SK-N-SH treated with all-trans-retinoic acid at 6 μM for 48 hours (cell line): Measurements from ENCODE around the gene TRAF7.

Experiments
- ATAC-seq: fragments of 200-7000 bp; cut with Tn5 transposase; 3 replicates; pipeline ENCODE4 v1.9.1; 2020; ENCODE audit warnings: mild to moderate bottlenecking, moderate library complexity
- ARNTL ChIP-seq: fragments of 450-650 bp; formaldehyde crosslinking; IDR thresholded peaks from 2 replicates; pipeline ENCODE4 v1.5.0; 2020; ENCODE audit warnings: low read depth, mild to moderate bottlenecking, moderate library complexity, borderline replicate concordance
- BACH2 ChIP-seq: fragments of 250-450 bp; sonication (Bioruptor Pico); IDR thresholded peaks from 2 replicates; pipeline ENCODE4 v1.9.0; 2021; ENCODE audit warnings: mild to moderate bottlenecking, borderline replicate concordance
- CREB5 ChIP-seq: fragments of 250-450 bp; sonication (Bioruptor Pico); IDR thresholded peaks from 2 replicates; pipeline ENCODE4 v1.5.1; 2020; ENCODE audit warnings: low read depth, mild to moderate bottlenecking, moderate library complexity
- CSDC2 ChIP-seq: fragments of 250-450 bp; sonication (Bioruptor Pico); IDR thresholded peaks from 2 replicates; pipeline ENCODE4 v1.5.0; 2020; ENCODE audit warnings: mild to moderate bottlenecking, moderate library complexity
- ESRRG ChIP-seq: fragments of 250-450 bp; sonication (Bioruptor Pico); IDR thresholded peaks from 2 replicates; pipeline ENCODE4 v1.6.1; 2021; ENCODE audit warnings: mild to moderate bottlenecking
- GLIS3 ChIP-seq: fragments of 250-450 bp; sonication (Bioruptor Pico); IDR thresholded peaks from 2 replicates; pipeline ENCODE4 v1.5.0; 2020; ENCODE audit warnings: mild to moderate bottlenecking, moderate library complexity
- ISL1 ChIP-seq: fragments of 250-450 bp; sonication (Bioruptor Pico); IDR thresholded peaks from 2 replicates; pipeline ENCODE4 v2.1.2; 2022; ENCODE audit warnings: mild to moderate bottlenecking, moderate library complexity
- PATZ1 ChIP-seq: fragments of 250-450 bp; sonication (Bioruptor Pico); IDR thresholded peaks from 2 replicates; pipeline ENCODE4 v1.8.0; 2020; ENCODE audit warnings: mild to moderate bottlenecking, moderate library complexity, borderline replicate concordance
- PPARA ChIP-seq: fragments of 250-450 bp; sonication (Bioruptor Pico); IDR thresholded peaks from 2 replicates; pipeline ENCODE4 v1.5.0; 2020; ENCODE audit warnings: mild to moderate bottlenecking, borderline replicate concordance
- SNAI2 ChIP-seq: fragments of 250-450 bp; sonication (Bioruptor Pico); IDR thresholded peaks from 2 replicates; pipeline ENCODE4 v1.5.0; 2020; ENCODE audit warnings: mild to moderate bottlenecking, moderate library complexity
- TCF4 ChIP-seq: fragments of 250-450 bp; sonication (Bioruptor Pico); IDR thresholded peaks from 2 replicates; pipeline ENCODE4 v1.8.0; 2021; ENCODE audit warnings: mild to moderate bottlenecking, moderate library complexity, borderline replicate concordance
- TOX ChIP-seq: fragments of 250-450 bp; sonication (Bioruptor Pico); IDR thresholded peaks from 2 replicates; pipeline ENCODE4 v1.8.0; 2021; ENCODE audit warnings: mild to moderate bottlenecking, moderate library complexity, borderline replicate concordance
- ZC3H10 ChIP-seq: fragments of 250-450 bp; sonication (Bioruptor Pico); IDR thresholded peaks from 2 replicates; pipeline ENCODE4 v1.5.1; 2021; ENCODE audit warnings: mild to moderate bottlenecking, moderate library complexity
- ZFP3 ChIP-seq: fragments of 250-450 bp; sonication (Bioruptor Pico); IDR thresholded peaks from 2 replicates; pipeline ENCODE4 v1.5.0; 2020; ENCODE audit warnings: mild to moderate bottlenecking, moderate library complexity
- ZFP30 ChIP-seq: fragments of 450-650 bp; formaldehyde crosslinking; IDR thresholded peaks from 2 replicates; pipeline ENCODE4 v1.5.0; 2022; ENCODE audit warnings: mild to moderate bottlenecking, moderate library complexity
- ZNF70 ChIP-seq: fragments of 450-650 bp; formaldehyde crosslinking; IDR thresholded peaks from 2 replicates; pipeline ENCODE4 v1.5.0; 2020; ENCODE audit warnings: mild to moderate bottlenecking, moderate library complexity
- ZNF8 ChIP-seq: fragments of 450-650 bp; formaldehyde crosslinking; IDR thresholded peaks from 2 replicates; pipeline ENCODE4 v1.5.0; 2020; ENCODE audit warnings: mild to moderate bottlenecking, moderate library complexity
- TF ChIP-seq, protein P1 (sequence below): fragments of 250-450 bp; sonication (Bioruptor Pico); IDR thresholded peaks from 2 replicates; pipeline ENCODE4 v1.5.1; 2021; ENCODE audit warnings: mild to moderate bottlenecking, moderate library complexity
- TF ChIP-seq, protein P2 (sequence below): fragments of 250-450 bp; sonication (Bioruptor Pico); IDR thresholded peaks from 2 replicates; pipeline ENCODE4 v1.8.0; 2021; ENCODE audit warnings: low read depth, mild to moderate bottlenecking, moderate library complexity, borderline replicate concordance

The TRAF7 gene

DNA sequence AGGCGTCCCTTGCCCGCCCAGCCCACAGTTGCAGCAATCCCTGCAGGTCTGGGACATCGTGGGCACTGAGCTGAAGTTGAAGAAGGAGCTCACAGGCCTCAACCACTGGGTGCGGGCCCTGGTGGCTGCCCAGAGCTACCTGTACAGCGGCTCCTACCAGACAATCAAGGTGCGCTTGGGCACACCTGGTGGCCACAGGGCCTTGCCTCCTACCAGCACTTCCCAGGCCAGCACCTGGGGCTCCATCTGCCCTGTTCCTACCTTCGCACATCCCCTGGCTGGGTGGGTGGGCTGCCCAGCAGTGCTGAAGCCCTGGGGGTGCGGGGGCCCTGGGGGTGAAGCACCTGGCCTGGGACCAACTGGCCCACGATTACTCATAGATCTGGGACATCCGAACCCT, 19.9 kb downstream of the TRAF7 start:
- TF ChIP-seq ARNTL (CRISPR knock-in tag) (no peak), ZNF70 (CRISPR knock-in tag) (no peak), GLIS3 (CRISPR knock-in tag) (no peak), ZFP3 (no peak), ZNF8 (CRISPR knock-in tag) (no peak), ISL1 (CRISPR knock-in tag) (no peak), TCF4 (CRISPR knock-in tag) (no peak), PATZ1 (no peak), BACH2 (no peak), CSDC2 (CRISPR knock-in tag) (no peak), CREB5 (no peak)
- TF ChIP-seq, protein P1, sequence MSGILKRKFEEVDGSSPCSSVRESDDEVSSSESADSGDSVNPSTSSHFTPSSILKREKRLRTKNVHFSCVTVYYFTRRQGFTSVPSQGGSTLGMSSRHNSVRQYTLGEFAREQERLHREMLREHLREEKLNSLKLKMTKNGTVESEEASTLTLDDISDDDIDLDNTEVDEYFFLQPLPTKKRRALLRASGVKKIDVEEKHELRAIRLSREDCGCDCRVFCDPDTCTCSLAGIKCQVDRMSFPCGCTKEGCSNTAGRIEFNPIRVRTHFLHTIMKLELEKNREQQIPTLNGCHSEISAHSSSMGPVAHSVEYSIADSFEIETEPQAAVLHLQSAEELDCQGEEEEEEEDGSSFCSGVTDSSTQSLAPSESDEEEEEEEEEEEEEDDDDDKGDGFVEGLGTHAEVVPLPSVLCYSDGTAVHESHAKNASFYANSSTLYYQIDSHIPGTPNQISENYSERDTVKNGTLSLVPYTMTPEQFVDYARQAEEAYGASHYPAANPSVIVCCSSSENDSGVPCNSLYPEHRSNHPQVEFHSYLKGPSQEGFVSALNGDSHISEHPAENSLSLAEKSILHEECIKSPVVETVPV (CRISPR knock-in tag) = no peak
- TF ChIP-seq, protein P2, sequence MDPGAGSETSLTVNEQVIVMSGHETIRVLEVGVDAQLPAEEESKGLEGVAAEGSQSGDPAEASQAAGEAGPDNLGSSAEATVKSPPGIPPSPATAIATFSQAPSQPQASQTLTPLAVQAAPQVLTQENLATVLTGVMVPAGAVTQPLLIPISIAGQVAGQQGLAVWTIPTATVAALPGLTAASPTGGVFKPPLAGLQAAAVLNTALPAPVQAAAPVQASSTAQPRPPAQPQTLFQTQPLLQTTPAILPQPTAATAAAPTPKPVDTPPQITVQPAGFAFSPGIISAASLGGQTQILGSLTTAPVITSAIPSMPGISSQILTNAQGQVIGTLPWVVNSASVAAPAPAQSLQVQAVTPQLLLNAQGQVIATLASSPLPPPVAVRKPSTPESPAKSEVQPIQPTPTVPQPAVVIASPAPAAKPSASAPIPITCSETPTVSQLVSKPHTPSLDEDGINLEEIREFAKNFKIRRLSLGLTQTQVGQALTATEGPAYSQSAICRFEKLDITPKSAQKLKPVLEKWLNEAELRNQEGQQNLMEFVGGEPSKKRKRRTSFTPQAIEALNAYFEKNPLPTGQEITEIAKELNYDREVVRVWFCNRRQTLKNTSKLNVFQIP (CRISPR knock-in tag) = no peak
- TF ChIP-seq, all 23 proteins: peak for 0
- no peak for ATAC-seq

DNA sequence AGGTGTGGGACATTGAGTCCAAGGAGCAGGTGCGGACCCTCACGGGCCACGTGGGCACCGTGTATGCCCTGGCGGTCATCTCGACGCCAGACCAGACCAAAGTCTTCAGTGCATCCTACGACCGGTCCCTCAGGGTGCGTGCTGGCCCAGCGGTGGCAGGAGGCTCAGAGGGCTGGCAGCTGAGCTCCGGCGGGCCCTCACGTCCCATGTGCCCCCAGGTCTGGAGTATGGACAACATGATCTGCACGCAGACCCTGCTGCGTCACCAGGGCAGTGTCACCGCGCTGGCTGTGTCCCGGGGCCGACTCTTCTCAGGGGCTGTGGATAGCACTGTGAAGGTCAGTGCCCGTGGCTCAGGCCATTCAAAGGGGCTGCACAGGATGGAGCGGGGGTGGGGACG, 20.5 kb downstream of the TRAF7 start:
- TF ChIP-seq ZNF70 (CRISPR knock-in tag) (no peak), PPARA (CRISPR knock-in tag) (no peak), BACH2 (no peak), ARNTL (CRISPR knock-in tag) (no peak), ESRRG (CRISPR knock-in tag) (no peak), ZNF8 (CRISPR knock-in tag) (no peak), PATZ1 (no peak), TOX (no peak), SNAI2 (CRISPR knock-in tag) (no peak), ZFP30 (CRISPR knock-in tag) (no peak), ISL1 (CRISPR knock-in tag) (no peak), CSDC2 (CRISPR knock-in tag) (no peak), TCF4 (CRISPR knock-in tag) (no peak), CREB5 (no peak), ZC3H10 (no peak)
- TF ChIP-seq, protein P2 (CRISPR knock-in tag) = no peak
- TF ChIP-seq, protein P1 (CRISPR knock-in tag) = no peak
- ATAC-seq = no peak
